Stimulated activated CD4-positive, alpha-beta T cell treated with anti-CD3 and anti-CD28 coated beads, Interleukin-4, amount 100 ng/mL, for 48 hours (primary cell): Measurements from ENCODE around the gene COX7C.
"Not testable (repeated sequence)": the region's sequence is repeated elsewhere in the genome, so short reads cannot be mapped to it uniquely, and the experiment has no call there.

Experiments
- DNase-seq, 2 donors: peaks; one replicate each; pipeline ENCODE4 v3.0.0-alpha.2; 2020; ENCODE audit warnings: low read depth in 2 of 2

Gene COX7C

GRCh38 chr5:86617756-86618576, at the start of gene COX7C:
Gene COX7C (plus strand): TSS chr5:86617941. CDS start chr5:86618056, 115 bp downstream.
- DNase-seq, result peak; percentile 77 to 86

GRCh38 chr5:86569522-86570426, 48.0 kb upstream of the COX7C start:
- not testable (repeated sequence) for DNase-seq

- no peak for DNase-seq
Measured at GRCh38 chr5:86570427-86571083, 47.2 kb upstream of the COX7C start.

GRCh38 chr5:86571109-86571508, 46.6 kb upstream of the COX7C start:
- DNase-seq, result not testable (repeated sequence)

GRCh38 chr5:86572825-86573517, 44.8 kb upstream of the COX7C start:
- no peak for DNase-seq

- DNase-seq, result no peak
Measured at GRCh38 chr5:86579502-86579901, 38.2 kb upstream of the COX7C start.

GRCh38 chr5:86596476-86596875, 21.3 kb upstream of the COX7C start:
- DNase-seq, result no peak

- DNase-seq, result no peak
Measured at GRCh38 chr5:86605881-86606280, 11.9 kb upstream of the COX7C start.

GRCh38 chr5:86613455-86613854, 4.3 kb upstream of the COX7C start:
- no peak for DNase-seq

- no peak for DNase-seq
Measured at GRCh38 chr5:86617309-86617755, 409 bp upstream of the COX7C start.

- DNase-seq, result no peak
Measured at GRCh38 chr5:86623785-86624483, 6.2 kb downstream of the COX7C start.

- DNase-seq, result no peak
Measured at GRCh38 chr5:86625148-86625547, 7.4 kb downstream of the COX7C start.

GRCh38 chr5:86626149-86626548, 8.4 kb downstream of the COX7C start:
- no peak for DNase-seq

GRCh38 chr5:86631165-86631564, 13.4 kb downstream of the COX7C start:
- no peak for DNase-seq

- DNase-seq, result no peak
Measured at GRCh38 chr5:86640998-86641397, 23.3 kb downstream of the COX7C start.

- no peak for DNase-seq
Measured at GRCh38 chr5:86644843-86645242, 27.1 kb downstream of the COX7C start.

GRCh38 chr5:86645885-86646284, 28.1 kb downstream of the COX7C start:
- DNase-seq, result no peak

GRCh38 chr5:86646671-86647070, 28.9 kb downstream of the COX7C start:
- DNase-seq, result no peak

GRCh38 chr5:86649832-86650505, 32.2 kb downstream of the COX7C start:
- DNase-seq, result no peak

GRCh38 chr5:86660771-86661170, 43.0 kb downstream of the COX7C start:
- not testable (repeated sequence) for DNase-seq
